ES-I3 (cell line): Measurements from ENCODE around the gene ANKRD36C.
"Not testable (repeated sequence)": the region's sequence is repeated elsewhere in the genome, so short reads cannot be mapped to it uniquely, and the experiment has no call there.

ENCODE experiments used
- H3K36me3 ChIP-seq: 2 replicates; pipeline ENCODE4 v1.6.1; 2013; ENCODE audit warnings: mild to moderate bottlenecking, low read length, control low read depth, moderate library complexity; ENCODE audit not compliant: insufficient read depth
- H3K4me1 ChIP-seq: 2 replicates; pipeline ENCODE4 v1.6.1; 2013; ENCODE audit warnings: mild to moderate bottlenecking, control low read depth, low read length; ENCODE audit not compliant: insufficient read depth
- H3K9ac ChIP-seq: 2 replicates; pipeline ENCODE4 v1.6.1; 2013; ENCODE audit warnings: low read depth, mild to moderate bottlenecking, low read length, moderate library complexity
- H3K9me3 ChIP-seq: 2 replicates; pipeline ENCODE4 v1.6.1; 2013; ENCODE audit warnings: mild to moderate bottlenecking, low read length, moderate library complexity; ENCODE audit not compliant: control insufficient read depth, insufficient read depth

ANKRD36C gene

GRCh38 chr2:95793970-95794369, 197.7 kb downstream of the ANKRD36C start:
- not testable (repeated sequence) for H3K36me3 ChIP-seq, H3K9me3 ChIP-seq, H3K9ac ChIP-seq, H3K4me1 ChIP-seq

GRCh38 chr2:95790180-95790579, 201.4 kb downstream of the ANKRD36C start:
- not testable (repeated sequence) for H3K9me3 ChIP-seq, H3K4me1 ChIP-seq, H3K36me3 ChIP-seq, H3K9ac ChIP-seq

GRCh38 chr2:95789385-95789784, 202.2 kb downstream of the ANKRD36C start:
- H3K9me3 ChIP-seq, H3K36me3 ChIP-seq, H3K4me1 ChIP-seq, H3K9ac ChIP-seq: not testable (repeated sequence)

- H3K9me3 ChIP-seq = not testable (repeated sequence)
Observed at GRCh38 chr2:95788642-95789041, 203.0 kb downstream of the ANKRD36C start.

More at GRCh38 chr2:95788642-95789041, 203.0 kb downstream of the ANKRD36C start:
- not testable (repeated sequence) for H3K4me1 ChIP-seq, H3K9ac ChIP-seq, H3K36me3 ChIP-seq
